ENCODE data around the gene FBXO24.

DNA sequence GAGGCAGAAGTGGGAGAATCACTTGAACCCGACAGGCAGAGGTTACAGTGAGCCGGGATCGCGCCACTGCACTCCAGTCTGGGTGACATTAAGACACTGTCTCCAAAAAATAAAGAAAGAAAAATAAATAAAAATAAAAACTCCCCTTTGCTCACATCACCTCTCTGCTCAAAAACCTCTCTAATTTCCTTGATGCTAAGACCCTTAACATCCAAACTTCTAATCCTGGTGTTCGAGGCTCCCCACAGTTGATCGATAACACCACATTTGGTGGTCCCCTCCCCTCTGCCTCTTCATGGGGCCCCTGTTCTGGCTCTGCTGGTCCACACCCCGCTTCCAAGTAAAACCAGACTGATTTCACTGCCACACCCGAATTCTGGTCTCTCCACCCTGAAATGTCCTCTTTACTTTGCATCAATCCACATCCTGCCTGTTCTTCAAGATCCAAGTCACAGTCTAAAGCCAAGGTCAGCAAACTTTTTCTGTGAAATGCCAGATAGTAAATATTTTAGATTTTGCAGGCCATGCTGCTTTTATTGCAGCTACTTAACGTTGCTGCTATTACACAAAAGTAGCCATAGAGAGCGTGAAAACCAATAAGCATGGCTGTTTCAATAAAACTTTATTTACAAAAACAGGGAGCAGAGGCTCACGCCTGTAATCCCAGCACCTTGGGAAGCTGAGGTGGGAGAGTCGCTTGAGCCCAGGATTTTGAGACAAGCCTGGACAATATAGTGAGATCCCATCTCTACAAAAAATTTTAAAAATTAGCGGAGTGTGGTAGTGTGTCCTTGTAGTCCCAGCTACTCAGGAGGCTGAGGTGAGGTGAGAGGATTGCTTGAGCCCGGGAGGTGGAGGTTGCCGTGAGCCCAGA, 38.1 kb downstream of the FBXO24 start:
- TF ChIP-seq CTCF (IDR thresholded peaks at IDR 0.05) (no peak), POLR2AphosphoS5 (IDR thresholded peaks at IDR 0.05) (no peak), POLR2A (IDR thresholded peaks at IDR 0.05) (no peak), EP300 (IDR thresholded peaks at IDR 0.05) (no peak)

All from suprapubic skin (tissue), 4 donors.